ENCODE data around the gene TMEM115. TPM values are rescaled to one million over a fixed set of nuclear protein-coding genes. Genes with fewer than 3 reads are reported as not detected.

The TMEM115 gene
- total and polyA plus RNA-seq, 2 of the 13 experiments (the other 11 are each of a cell fraction or from before 2014, with no cell fraction given) = 22.1 to 30.7 TPM

GRCh38 chr3:50352781-50353180, 6.5 kb downstream of the TMEM115 start:
- TF ChIP-seq ZNF746 (CRISPR knock-in tag; IDR thresholded peaks at IDR 0.05) = no peak
- TF ChIP-seq THAP11 (CRISPR knock-in tag; IDR thresholded peaks at IDR 0.05) = peak; percentile 17; the same call in 1 of the 2 replicates
- intact Hi-C loops (cut with micrococcal nuclease; ENCODE audit: unreplicated experiment) (no loop called here), in situ Hi-C loops (cut with HindIII; ENCODE audit: extremely low pct_ligation_motif_present, low pct_unique_long_range_greater_than_20kb) (no loop called here)
- peaks cover 59% of the 10 kb centered on the region for H3K4me1 ChIP-seq (ENCODE audit: insufficient read depth, low read length)
- peaks cover 36% of the 10 kb centered on the region for H3K79me2 ChIP-seq (ENCODE audit: insufficient read depth, low read length)
- no peak for ATAC-seq
- no peaks in the 10 kb centered on the region for H3K9me3 ChIP-seq (ENCODE audit: low read length)
- BruUV-seq (replicated peaks) = TSS peak; percentile 51
- H2AFZ ChIP-seq (ENCODE audit: low read length) = no peak overlapping the region
- no peak for DNase-seq (ENCODE audit: low spot score)
- POLR2A ChIA-PET = interaction anchor here (1.9 kb wide), 1 partner anchor 15 kb away, joined by 6 read pairs; no protein-coding TSS in a partner anchor
- no peaks in the 10 kb centered on the region for H3K27me3 ChIP-seq (ENCODE audit: control insufficient read depth in 1 of 2, insufficient read depth in 2 of 2, low read length in 2 of 2)
- CTCF ChIA-PET (ENCODE audit: low intra/inter-chr PET ratio, low total read pairs) = no interaction called here
- H3K4me2 ChIP-seq (ENCODE audit: low read depth, low read length) = no peak overlapping the region
- H3K27ac ChIP-seq (ENCODE audit: extremely low read length, insufficient read depth, low read length) = no peak overlapping the region
- H4K20me1 ChIP-seq (ENCODE audit: insufficient read depth, low read length) = peaks cover 18% of the 10 kb centered on the region
- peaks cover 13 to 41% of the 10 kb centered on the region in 2 experiments for H3K36me3 ChIP-seq (replicated peaks in 1 of 2; ENCODE audit: control insufficient read depth in 1 of 2, insufficient read depth in 2 of 2, low read length in 2 of 2)
- FAIRE-seq = no peak
- no peak overlapping the region for H3K9ac ChIP-seq (ENCODE audit: insufficient read depth, low read depth, low read length)
- H3K4me3 ChIP-seq (replicated peaks in 1 of 3; ENCODE audit: insufficient read depth in 1 of 3, low read depth in 2 of 3, low read length in 3 of 3) = no peak overlapping the region
- whole genome bisulfite sequencing (ENCODE audit: low lambda C conversion rate) = 67% methylated on average over 2 of the region's 2 CpGs

DNA sequence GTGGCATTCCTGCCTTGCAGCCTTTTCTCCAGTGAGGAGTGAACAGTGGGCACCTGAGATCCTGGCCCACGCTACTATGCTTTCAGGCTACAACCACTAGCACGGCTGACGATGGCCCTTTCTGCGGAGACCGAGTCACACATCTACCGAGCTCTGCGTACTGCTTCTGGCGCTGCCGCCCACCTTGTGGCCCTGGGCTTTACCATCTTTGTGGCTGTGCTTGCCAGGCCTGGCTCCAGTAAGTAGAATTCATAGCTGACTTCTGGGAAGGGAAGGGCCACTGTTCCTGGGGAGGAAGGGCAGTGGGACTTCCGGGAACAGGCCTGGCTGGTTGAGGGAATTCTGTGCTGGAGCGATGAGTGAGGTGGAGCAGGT, 8.0 kb downstream of the TMEM115 start:
- H3K4me3 ChIP-seq (replicated peaks in 1 of 3; ENCODE audit: insufficient read depth in 1 of 3, low read depth in 2 of 3, low read length in 3 of 3) = peak overlapping the region; percentile 68 to 85 (median 77)
- H3K27me3 ChIP-seq (ENCODE audit: control insufficient read depth in 1 of 2, insufficient read depth in 2 of 2, low read length in 2 of 2) = no peaks in the 10 kb centered on the region
- POLR2A ChIA-PET = interaction anchor here (1.0 to 2.7 kb wide), 9 partner anchors 8 to 218 kb away, joined by 3 to 60 read pairs (median 5); partner anchors contain the start of genes HEMK1, HYAL1, HYAL3 and NAA80
- H3K9me3 ChIP-seq (ENCODE audit: low read length) = no peaks in the 10 kb centered on the region
- H3K79me2 ChIP-seq (ENCODE audit: insufficient read depth, low read length) = peaks cover 22% of the 10 kb centered on the region
- 36% methylated on average over 4 of the region's 11 CpGs for WGBS (ENCODE audit: low lambda C conversion rate)
- DNase-seq (ENCODE audit: low spot score) (no peak), FAIRE-seq (no peak), ATAC-seq (no peak)
- H3K27ac ChIP-seq (ENCODE audit: extremely low read length, insufficient read depth, low read length) = no peak overlapping the region
- intact Hi-C loops (cut with micrococcal nuclease; ENCODE audit: unreplicated experiment) = no loop called here
- H2AFZ ChIP-seq (ENCODE audit: low read length) = no peak overlapping the region
- H3K4me2 ChIP-seq (ENCODE audit: low read depth, low read length) = peak overlapping the region; percentile 99
- peaks cover 10 to 44% of the 10 kb centered on the region in 2 experiments for H3K36me3 ChIP-seq (replicated peaks in 1 of 2; ENCODE audit: control insufficient read depth in 1 of 2, insufficient read depth in 2 of 2, low read length in 2 of 2)
- peaks cover 7% of the 10 kb centered on the region for H4K20me1 ChIP-seq (ENCODE audit: insufficient read depth, low read length)
- H3K9ac ChIP-seq (ENCODE audit: insufficient read depth, low read depth, low read length) = peak overlapping the region; percentile 76
- H3K4me1 ChIP-seq (ENCODE audit: insufficient read depth, low read length) = peaks cover 58% of the 10 kb centered on the region
- CTCF ChIA-PET (ENCODE audit: low intra/inter-chr PET ratio, low total read pairs) = no interaction called here
- in situ Hi-C loops (cut with HindIII; ENCODE audit: extremely low pct_ligation_motif_present, low pct_unique_long_range_greater_than_20kb) = no loop called here
- BruUV-seq (replicated peaks) = no TSS peak
- TF ChIP-seq ZFP90 (CRISPR knock-in tag; IDR thresholded peaks at IDR 0.05; ENCODE audit: borderline replicate concordance) (no peak), SOX13 (IDR thresholded peaks at IDR 0.05) (no peak), SOX13 (CRISPR knock-in tag; conservative IDR thresholded peaks at IDR 0.05 in 1 of 2, IDR thresholded peaks at IDR 0.05 in 1 of 2) (no peak), ZNF678 (CRISPR knock-in tag; IDR thresholded peaks at IDR 0.05) (no peak), ZNF614 (CRISPR knock-in tag; IDR thresholded peaks at IDR 0.05; ENCODE audit: borderline replicate concordance) (no peak), ZBTB8A (CRISPR knock-in tag; IDR thresholded peaks at IDR 0.05; ENCODE audit: borderline replicate concordance, low read depth) (no peak), CBX5 (CRISPR knock-in tag; IDR thresholded peaks at IDR 0.05; ENCODE audit: borderline replicate concordance) (no peak), NONO (IDR thresholded peaks at IDR 0.05) (no peak), NONO (CRISPR knock-in tag; conservative IDR thresholded peaks at IDR 0.05) (0 out of 2 replicates have a peak, but pooled peaks have one; percentile 48), KDM5A (IDR thresholded peaks at IDR 0.05; ENCODE audit: borderline replicate concordance, low read length) (no peak), AKAP8 (CRISPR knock-in tag; IDR thresholded peaks at IDR 0.05) (0 out of 2 replicates have a peak, but pooled peaks have one; percentile 11), KLF13 (CRISPR knock-in tag; IDR thresholded peaks at IDR 0.05) (no peak), ZNF350 (CRISPR knock-in tag; IDR thresholded peaks at IDR 0.05; ENCODE audit: borderline replicate concordance, low read depth) (no peak), RFX1 (IDR thresholded peaks at IDR 0.05) (no peak)
- TF ChIP-seq, protein P1, sequence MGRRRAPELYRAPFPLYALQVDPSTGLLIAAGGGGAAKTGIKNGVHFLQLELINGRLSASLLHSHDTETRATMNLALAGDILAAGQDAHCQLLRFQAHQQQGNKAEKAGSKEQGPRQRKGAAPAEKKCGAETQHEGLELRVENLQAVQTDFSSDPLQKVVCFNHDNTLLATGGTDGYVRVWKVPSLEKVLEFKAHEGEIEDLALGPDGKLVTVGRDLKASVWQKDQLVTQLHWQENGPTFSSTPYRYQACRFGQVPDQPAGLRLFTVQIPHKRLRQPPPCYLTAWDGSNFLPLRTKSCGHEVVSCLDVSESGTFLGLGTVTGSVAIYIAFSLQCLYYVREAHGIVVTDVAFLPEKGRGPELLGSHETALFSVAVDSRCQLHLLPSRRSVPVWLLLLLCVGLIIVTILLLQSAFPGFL (CRISPR knock-in tag; IDR thresholded peaks at IDR 0.05) = no peak
- TF ChIP-seq, protein P2, sequence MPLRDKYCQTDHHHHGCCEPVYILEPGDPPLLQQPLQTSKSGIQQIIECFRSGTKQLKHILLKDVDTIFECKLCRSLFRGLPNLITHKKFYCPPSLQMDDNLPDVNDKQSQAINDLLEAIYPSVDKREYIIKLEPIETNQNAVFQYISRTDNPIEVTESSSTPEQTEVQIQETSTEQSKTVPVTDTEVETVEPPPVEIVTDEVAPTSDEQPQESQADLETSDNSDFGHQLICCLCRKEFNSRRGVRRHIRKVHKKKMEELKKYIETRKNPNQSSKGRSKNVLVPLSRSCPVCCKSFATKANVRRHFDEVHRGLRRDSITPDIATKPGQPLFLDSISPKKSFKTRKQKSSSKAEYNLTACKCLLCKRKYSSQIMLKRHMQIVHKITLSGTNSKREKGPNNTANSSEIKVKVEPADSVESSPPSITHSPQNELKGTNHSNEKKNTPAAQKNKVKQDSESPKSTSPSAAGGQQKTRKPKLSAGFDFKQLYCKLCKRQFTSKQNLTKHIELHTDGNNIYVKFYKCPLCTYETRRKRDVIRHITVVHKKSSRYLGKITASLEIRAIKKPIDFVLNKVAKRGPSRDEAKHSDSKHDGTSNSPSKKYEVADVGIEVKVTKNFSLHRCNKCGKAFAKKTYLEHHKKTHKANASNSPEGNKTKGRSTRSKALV (CRISPR knock-in tag; IDR thresholded peaks at IDR 0.05) = no peak

All from HepG2 (cell line).